ENCODE results near the gene RAB7B. TPM values are rescaled to one million over a fixed set of nuclear protein-coding genes. Genes with fewer than 3 reads are reported as not detected.
"Not testable (repeated sequence)": the region's sequence is repeated elsewhere in the genome, so short reads cannot be mapped to it uniquely, and the experiment has no call there.

The RAB7B gene
- total RNA-seq, 1 experiment from 2014 or later, result 3.4 TPM

GRCh38 chr1:206004826-206005225, 1.6 kb upstream of the RAB7B start:
- no peak for DNase-seq (ENCODE audit: low read depth, low spot score)
- in situ Hi-C loops (cut with HindIII; ENCODE audit: low pct_unique_long_range_greater_than_20kb, low sequenced_read_pairs), result no loop called here

- no peak for DNase-seq (ENCODE audit: low read depth, low spot score)
- in situ Hi-C loops (cut with HindIII; ENCODE audit: low pct_unique_long_range_greater_than_20kb, low sequenced_read_pairs), result no loop called here
Measured at GRCh38 chr1:206003854-206004800, 932 bp upstream of the RAB7B start.

- DNase-seq (ENCODE audit: low read depth, low spot score), result no peak
- in situ Hi-C loops (cut with HindIII; ENCODE audit: low pct_unique_long_range_greater_than_20kb, low sequenced_read_pairs), result no loop called here
Measured at GRCh38 chr1:206002160-206002559, 1.0 kb downstream of the RAB7B start.

GRCh38 chr1:206001476-206001888, 1.7 kb downstream of the RAB7B start:
- in situ Hi-C loops (cut with HindIII; ENCODE audit: low pct_unique_long_range_greater_than_20kb, low sequenced_read_pairs), result no loop called here
- peak; percentile 59 for DNase-seq (ENCODE audit: low read depth, low spot score)

- DNase-seq (ENCODE audit: low read depth, low spot score), result no peak
- in situ Hi-C loops (cut with HindIII; ENCODE audit: low pct_unique_long_range_greater_than_20kb, low sequenced_read_pairs), result no loop called here
Measured at GRCh38 chr1:206000641-206001339, 2.4 kb downstream of the RAB7B start.

GRCh38 chr1:205998457-205999241, 4.5 kb downstream of the RAB7B start:
- in situ Hi-C loops (cut with HindIII; ENCODE audit: low pct_unique_long_range_greater_than_20kb, low sequenced_read_pairs), result no loop called here

GRCh38 chr1:205996641-205997040, 6.6 kb downstream of the RAB7B start:
- in situ Hi-C loops (cut with HindIII; ENCODE audit: low pct_unique_long_range_greater_than_20kb, low sequenced_read_pairs), result not testable (repeated sequence)

More at GRCh38 chr1:205998457-205999241, 4.5 kb downstream of the RAB7B start:
- DNase-seq (ENCODE audit: low read depth, low spot score), result peak; percentile 87

GRCh38 chr1:205994346-205994745, 8.8 kb downstream of the RAB7B start:
- peak; percentile 92 for DNase-seq (ENCODE audit: low read depth, low spot score)
- in situ Hi-C loops (cut with HindIII; ENCODE audit: low pct_unique_long_range_greater_than_20kb, low sequenced_read_pairs), result no loop called here

More at GRCh38 chr1:205996641-205997040, 6.6 kb downstream of the RAB7B start:
- DNase-seq (ENCODE audit: low read depth, low spot score), result not testable (repeated sequence)

- in situ Hi-C loops (cut with HindIII; ENCODE audit: low pct_unique_long_range_greater_than_20kb, low sequenced_read_pairs), result no loop called here
- DNase-seq (ENCODE audit: low read depth, low spot score), result no peak
Measured at GRCh38 chr1:205993068-205993467, 10.1 kb downstream of the RAB7B start.

GRCh38 chr1:205992218-205992882, 10.8 kb downstream of the RAB7B start:
- DNase-seq (ENCODE audit: low read depth, low spot score), result no peak
- in situ Hi-C loops (cut with HindIII; ENCODE audit: low pct_unique_long_range_greater_than_20kb, low sequenced_read_pairs), result no loop called here

- DNase-seq (ENCODE audit: low read depth, low spot score), result no peak
- in situ Hi-C loops (cut with HindIII; ENCODE audit: low pct_unique_long_range_greater_than_20kb, low sequenced_read_pairs), result no loop called here
Measured at GRCh38 chr1:205991237-205991636, 12.0 kb downstream of the RAB7B start.

GRCh38 chr1:205990226-205990625, 13.0 kb downstream of the RAB7B start:
- in situ Hi-C loops (cut with HindIII; ENCODE audit: low pct_unique_long_range_greater_than_20kb, low sequenced_read_pairs), result no loop called here
- no peak for DNase-seq (ENCODE audit: low read depth, low spot score)

GRCh38 chr1:205989786-205990185, 13.4 kb downstream of the RAB7B start:
- no peak for DNase-seq (ENCODE audit: low read depth, low spot score)
- in situ Hi-C loops (cut with HindIII; ENCODE audit: low pct_unique_long_range_greater_than_20kb, low sequenced_read_pairs), result no loop called here

GRCh38 chr1:205988585-205988995, 14.6 kb downstream of the RAB7B start:
- in situ Hi-C loops (cut with HindIII; ENCODE audit: low pct_unique_long_range_greater_than_20kb, low sequenced_read_pairs), result no loop called here
- no peak for DNase-seq (ENCODE audit: low read depth, low spot score)

GRCh38 chr1:205986861-205987260, 16.3 kb downstream of the RAB7B start:
- in situ Hi-C loops (cut with HindIII; ENCODE audit: low pct_unique_long_range_greater_than_20kb, low sequenced_read_pairs), result no loop called here
- DNase-seq (ENCODE audit: low read depth, low spot score), result no peak

- peak; percentile 49 for DNase-seq (ENCODE audit: low read depth, low spot score)
- in situ Hi-C loops (cut with HindIII; ENCODE audit: low pct_unique_long_range_greater_than_20kb, low sequenced_read_pairs), result no loop called here
Measured at GRCh38 chr1:205986292-205986691, 16.9 kb downstream of the RAB7B start.

- no peak for DNase-seq (ENCODE audit: low read depth, low spot score)
- in situ Hi-C loops (cut with HindIII; ENCODE audit: low pct_unique_long_range_greater_than_20kb, low sequenced_read_pairs), result no loop called here
Measured at GRCh38 chr1:205985330-205986005, 17.7 kb downstream of the RAB7B start.

Measured in SK-MEL-5 (cell line).